Activated CD4-positive, alpha-beta T cell treated with anti-CD3 and anti-CD28 coated beads, Interleukin-2, amount 50 U/mL, for 24 hours (primary cell): ENCODE measurements around the gene YIPF1.

ENCODE experiments used
- DNase-seq, 2 donors: peaks; one replicate each; pipeline ENCODE4 v3.0.0-alpha.2; 2020; ENCODE audit warnings: low read depth in 1 of 2, low spot score in 1 of 2

YIPF1 gene

GRCh38 chr1:53889304-53890298 lies at the start of gene YIPF1:
TSS of gene YIPF1 (minus strand) at chr1:53889797. CDS start at chr1:53888937, 860 bp downstream.
- DNase-seq = peak; percentile 64 to 78

- no peak for DNase-seq
Measured at GRCh38 chr1:53938136-53938830, 48.7 kb upstream of the YIPF1 start.

- no peak for DNase-seq
Measured at GRCh38 chr1:53936430-53936829, 46.8 kb upstream of the YIPF1 start.

- DNase-seq = no peak
Measured at GRCh38 chr1:53934170-53934765, 44.7 kb upstream of the YIPF1 start.

- DNase-seq = no peak
Measured at GRCh38 chr1:53931523-53931922, 41.9 kb upstream of the YIPF1 start.

GRCh38 chr1:53930932-53931331 lies 41.3 kb upstream of the YIPF1 start:
- no peak for DNase-seq

GRCh38 chr1:53929246-53929960 lies 39.8 kb upstream of the YIPF1 start:
- no peak for DNase-seq

- no peak for DNase-seq
Measured at GRCh38 chr1:53927376-53927881, 37.8 kb upstream of the YIPF1 start.

- DNase-seq = no peak
Measured at GRCh38 chr1:53919675-53920066, 30.1 kb upstream of the YIPF1 start.

GRCh38 chr1:53918343-53918742 lies 28.7 kb upstream of the YIPF1 start:
- DNase-seq = no peak

GRCh38 chr1:53913352-53914033 lies 23.9 kb upstream of the YIPF1 start:
- no peak for DNase-seq

- no peak for DNase-seq
Measured at GRCh38 chr1:53911442-53911841, 21.8 kb upstream of the YIPF1 start.

- DNase-seq = no peak
Measured at GRCh38 chr1:53909946-53910345, 20.3 kb upstream of the YIPF1 start.

GRCh38 chr1:53906121-53906520 lies 16.5 kb upstream of the YIPF1 start:
- no peak for DNase-seq

- DNase-seq = no peak
Measured at GRCh38 chr1:53905509-53905908, 15.9 kb upstream of the YIPF1 start.

- DNase-seq = no peak
Measured at GRCh38 chr1:53902235-53903138, 12.9 kb upstream of the YIPF1 start.

- no peak for DNase-seq
Measured at GRCh38 chr1:53899708-53900107, 10.1 kb upstream of the YIPF1 start.

GRCh38 chr1:53899206-53899628 lies 9.6 kb upstream of the YIPF1 start:
- DNase-seq = no peak

GRCh38 chr1:53896635-53897229 lies 7.1 kb upstream of the YIPF1 start:
- DNase-seq = no peak
